ENCODE data around the gene KRT13.
A peak's percentile ranks its signal among the peaks of the same experiment; 100 is the strongest.

The KRT13 gene

GRCh38 chr17:41491476-41491875, 13.9 kb downstream of the KRT13 start:
- DNase-seq = no peak

GRCh38 chr17:41490000-41490990, 15.1 kb downstream of the KRT13 start:
- DNase-seq = no peak

GRCh38 chr17:41489531-41489930, 15.9 kb downstream of the KRT13 start, which contains the start of gene KRT36:
TSS of gene KRT36 (minus strand) at chr17:41489910. CDS start at chr17:41489864, 46 bp downstream.
- no peak for DNase-seq

- peak; percentile 50 for DNase-seq
Measured at GRCh38 chr17:41486809-41487530, 18.4 kb downstream of the KRT13 start.

GRCh38 chr17:41486316-41486715, 19.1 kb downstream of the KRT13 start:
- DNase-seq = no peak

- no peak for DNase-seq
Measured at GRCh38 chr17:41484920-41485904, 20.2 kb downstream of the KRT13 start.

GRCh38 chr17:41483991-41484826, 21.2 kb downstream of the KRT13 start:
- no peak for DNase-seq

- DNase-seq = no peak
Measured at GRCh38 chr17:41483531-41483930, 21.9 kb downstream of the KRT13 start.

GRCh38 chr17:41481036-41481435, 24.4 kb downstream of the KRT13 start, which contains the start of gene KRT35:
TSS of gene KRT35 (minus strand) at chr17:41481151. CDS start at chr17:41481097, 54 bp downstream.
- DNase-seq = no peak

- DNase-seq = no peak
Measured at GRCh38 chr17:41480581-41480980, 24.8 kb downstream of the KRT13 start.

- no peak for DNase-seq
Measured at GRCh38 chr17:41480136-41480535, 25.3 kb downstream of the KRT13 start.

GRCh38 chr17:41478237-41478636, 27.2 kb downstream of the KRT13 start:
- no peak for DNase-seq

- no peak for DNase-seq
Measured at GRCh38 chr17:41476866-41477815, 28.3 kb downstream of the KRT13 start.

- DNase-seq = no peak
Measured at GRCh38 chr17:41475421-41475820, 30.0 kb downstream of the KRT13 start.

GRCh38 chr17:41474863-41475262, 30.5 kb downstream of the KRT13 start:
- DNase-seq = no peak

GRCh38 chr17:41468346-41468745, 37.1 kb downstream of the KRT13 start:
- no peak for DNase-seq

- no peak for DNase-seq
Measured at GRCh38 chr17:41467561-41467960, 37.9 kb downstream of the KRT13 start.

- no peak for DNase-seq
Measured at GRCh38 chr17:41466988-41467387, 38.4 kb downstream of the KRT13 start, which contains the start of gene KRT32. TSS of gene KRT32 (minus strand) at chr17:41467386. CDS start at chr17:41467325, 61 bp downstream.

GRCh38 chr17:41464682-41465081, 40.7 kb downstream of the KRT13 start:
- DNase-seq = no peak

GRCh38 chr17:41464173-41464572, 41.2 kb downstream of the KRT13 start:
- no peak for DNase-seq

All from activated CD4-positive, alpha-beta T cell treated with anti-CD3 and anti-CD28 coated beads, Interleukin-2, Interleukin-6, amounts not matched to agents 100 ng/mL and 50 ng/mL, durations not matched to agents 16 hours and 8 hours (primary cell).